GM21360 (cell line): ENCODE measurements around the gene GNRH2.
"Not testable (repeated sequence)": the region's sequence is repeated elsewhere in the genome, so short reads cannot be mapped to it uniquely, and the experiment has no call there.

Experiments used
- ATAC-seq: cut with Tn5 transposase; IDR thresholded peaks from one replicate; pipeline ENCODE4 v1.9.1; 2021; ENCODE audit warnings: mild to moderate bottlenecking, moderate library complexity; ENCODE audit not compliant: unreplicated experiment

Gene GNRH2

DNA sequence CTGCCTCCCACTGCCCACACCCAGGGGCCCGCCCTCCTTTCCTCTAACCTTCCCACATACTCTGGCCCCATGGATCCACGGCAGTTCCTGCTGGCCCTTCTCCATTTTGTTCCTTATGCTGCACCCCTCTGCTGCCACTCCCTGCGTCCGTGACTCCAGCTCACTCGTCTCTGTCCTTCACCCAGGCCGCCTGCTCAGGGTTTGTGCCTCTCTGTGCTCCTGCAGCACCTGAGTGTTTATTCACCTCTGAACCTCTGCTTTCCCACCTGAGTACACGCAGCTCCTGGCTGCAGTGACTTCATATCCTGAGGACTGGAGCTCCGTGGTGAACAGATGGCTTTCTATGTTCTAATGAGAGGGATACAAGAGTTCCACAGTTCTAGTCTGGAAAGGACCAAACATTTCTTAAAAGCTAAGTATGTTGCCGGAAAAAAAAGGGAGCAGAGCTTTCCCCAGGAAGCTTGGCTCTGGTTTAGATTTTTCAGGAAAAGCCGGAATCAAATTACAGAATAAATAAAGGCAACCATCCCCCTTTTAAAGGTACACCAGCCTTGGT, 1.5 kb upstream of the GNRH2 start:
- ATAC-seq, result no peak

DNA sequence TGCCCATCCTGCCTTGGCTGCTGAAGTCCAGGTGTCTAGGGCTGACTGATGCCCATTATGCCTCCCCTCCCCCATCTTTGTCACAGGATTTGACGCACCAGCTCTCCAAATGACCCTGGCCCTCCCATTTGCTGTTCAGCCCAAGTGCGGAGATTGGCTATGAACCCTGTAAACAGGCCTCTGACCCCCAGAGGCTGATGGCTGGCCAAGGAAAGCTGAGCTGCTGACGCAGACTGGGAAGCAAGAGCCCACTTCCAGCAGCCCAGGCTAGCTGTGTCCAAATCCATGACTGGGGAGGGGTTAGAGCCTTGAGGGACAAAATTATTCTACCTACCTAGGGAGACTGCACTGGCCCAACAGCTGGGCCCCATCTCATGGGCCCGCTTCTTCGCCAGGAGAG, 797 bp upstream of the GNRH2 start:
- no peak for ATAC-seq

DNA sequence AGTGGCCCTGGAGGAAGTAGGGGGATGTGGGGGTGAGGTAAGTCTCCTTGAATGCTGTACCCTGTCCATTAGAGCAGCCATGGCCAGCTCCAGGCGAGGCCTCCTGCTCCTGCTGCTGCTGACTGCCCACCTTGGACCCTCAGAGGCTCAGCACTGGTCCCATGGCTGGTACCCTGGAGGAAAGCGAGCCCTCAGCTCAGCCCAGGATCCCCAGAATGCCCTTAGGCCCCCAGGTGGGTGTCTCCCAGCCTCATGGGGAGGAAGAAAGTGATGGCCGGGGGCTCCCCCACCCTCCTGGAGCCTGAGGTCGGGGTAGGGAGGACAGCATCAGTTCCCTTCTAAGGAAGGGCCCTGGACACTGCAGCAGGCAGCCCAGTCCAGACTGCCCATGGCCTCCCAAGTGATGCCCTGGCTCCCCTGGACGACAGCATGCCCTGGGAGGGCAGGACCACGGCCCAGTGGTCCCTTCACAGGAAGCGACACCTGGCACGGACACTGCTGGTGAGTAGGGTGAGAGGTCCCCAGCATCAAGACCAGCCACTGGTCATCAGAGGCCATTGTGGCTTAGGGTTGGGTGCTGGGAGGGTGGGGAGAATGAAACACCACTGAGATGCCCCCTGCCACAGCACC, 1.0 kb downstream of the GNRH2 start:
- no peak for ATAC-seq

DNA sequence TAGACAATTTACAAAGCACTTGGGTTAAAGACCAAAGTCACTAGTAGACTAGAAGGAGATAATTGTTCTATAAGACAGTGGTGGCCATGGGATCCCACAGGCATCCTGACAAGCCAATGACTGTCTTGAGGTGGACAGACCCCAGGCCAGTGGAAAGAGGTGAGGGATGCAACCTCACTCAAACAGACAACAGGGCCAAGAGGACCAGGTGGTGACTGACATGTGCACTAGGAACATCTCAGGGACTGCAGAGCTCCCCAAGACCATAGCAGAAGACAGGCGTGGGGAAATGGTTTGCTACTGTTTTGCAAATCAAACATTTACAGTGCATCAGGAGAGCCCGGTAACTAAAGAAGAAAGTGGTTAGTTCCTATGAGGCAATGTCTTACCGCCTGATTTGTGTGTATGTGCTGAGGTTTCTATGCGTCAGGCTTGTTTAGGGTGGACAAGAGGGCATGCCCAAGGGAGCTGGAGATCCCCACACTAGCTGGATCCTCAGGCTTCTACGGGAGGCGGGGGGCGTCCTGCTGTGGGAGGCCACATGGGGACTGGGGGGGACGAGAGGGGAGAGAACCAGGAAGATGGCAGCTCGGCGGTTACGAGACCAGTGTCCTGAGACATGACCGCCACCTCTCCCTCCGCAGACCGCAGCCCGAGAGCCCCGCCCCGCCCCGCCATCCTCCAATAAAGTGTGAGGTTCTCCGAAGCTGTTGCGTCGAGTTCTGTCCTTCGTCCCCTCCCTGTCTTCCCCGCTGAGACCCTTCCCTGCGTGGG, 1.8 kb downstream of the GNRH2 start:
- peak; percentile 3 for ATAC-seq

DNA sequence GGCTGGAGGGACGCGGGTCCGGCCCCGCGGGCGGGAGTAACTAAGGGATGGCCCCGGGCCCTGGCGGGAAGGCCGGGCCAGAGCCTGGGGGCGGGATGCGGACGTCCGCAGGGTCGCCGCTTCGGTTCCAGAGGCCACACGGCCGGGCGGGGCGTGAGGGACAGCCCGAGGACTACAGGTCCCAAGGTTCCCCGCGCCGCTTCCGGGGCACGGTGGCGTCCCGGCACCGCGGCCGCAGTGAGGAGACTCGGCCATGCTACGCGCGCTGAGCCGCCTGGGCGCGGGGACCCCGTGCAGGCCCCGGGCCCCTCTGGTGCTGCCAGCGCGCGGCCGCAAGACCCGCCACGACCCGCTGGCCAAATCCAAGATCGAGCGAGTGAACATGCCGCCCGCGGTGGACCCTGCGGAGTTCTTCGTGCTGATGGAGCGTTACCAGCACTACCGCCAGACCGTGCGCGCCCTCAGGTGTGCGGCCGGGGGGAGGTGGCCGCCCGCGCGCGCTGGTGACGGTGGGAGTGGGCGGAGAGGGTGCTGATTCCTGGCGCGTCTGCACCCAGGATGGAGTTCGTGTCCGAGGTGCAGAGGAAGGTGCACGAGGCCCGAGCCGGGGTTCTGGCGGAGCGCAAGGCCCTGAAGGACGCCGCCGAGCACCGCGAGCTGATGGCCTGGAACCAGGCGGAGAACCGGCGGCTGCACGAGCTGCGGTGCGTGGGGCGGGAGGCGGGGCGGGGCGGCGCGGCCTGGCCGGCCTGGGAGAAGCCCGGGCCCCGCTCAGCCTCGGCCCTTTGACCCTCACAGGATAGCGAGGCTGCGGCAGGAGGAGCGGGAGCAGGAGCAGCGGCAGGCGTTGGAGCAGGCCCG, 2.6 kb downstream of the GNRH2 start, which contains the start of gene MRPS26:
Gene MRPS26, plus strand, starts transcription at position 237 of the 861 bp plus-strand sequence. Its CDS starts 17 bp downstream, at position 254.
- ATAC-seq, result peak; percentile 86

DNA sequence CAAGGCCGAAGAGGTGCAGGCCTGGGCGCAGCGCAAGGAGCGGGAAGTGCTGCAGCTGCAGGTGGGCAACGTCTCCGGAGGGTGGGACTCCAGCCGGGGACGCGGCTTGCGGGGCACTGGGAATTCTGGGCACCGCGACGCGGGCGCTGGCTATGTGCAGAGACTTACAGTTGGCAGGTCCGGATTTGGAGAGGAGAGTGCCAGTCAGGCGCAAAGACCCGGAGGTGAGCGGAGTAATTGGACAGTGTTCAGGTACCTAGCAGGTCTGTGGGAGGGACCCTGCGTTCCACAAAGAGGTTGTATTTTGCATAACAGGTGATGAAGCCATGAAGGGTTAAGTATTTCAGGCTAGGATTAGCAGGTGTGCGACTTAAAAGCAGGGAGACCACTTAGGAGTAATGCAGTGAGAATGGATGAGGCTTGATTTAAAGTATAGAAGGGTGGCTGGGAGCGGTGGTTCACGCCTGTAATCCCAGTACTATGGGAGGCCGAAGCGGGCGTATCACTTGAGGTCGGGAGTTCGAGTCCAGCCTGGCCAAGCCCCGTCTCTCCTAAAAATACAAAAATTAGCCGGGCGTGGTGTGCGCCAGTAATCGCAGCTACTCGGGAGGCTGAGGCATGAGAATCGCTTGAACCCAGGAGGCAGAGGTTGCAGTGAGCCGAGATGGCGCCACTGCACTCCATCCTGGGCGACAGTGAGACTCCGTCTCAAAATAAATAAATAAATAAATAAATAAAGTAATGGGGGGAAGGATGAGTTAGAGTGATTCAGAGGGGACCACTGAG, 3.4 kb downstream of the GNRH2 start:
- no peak for ATAC-seq

DNA sequence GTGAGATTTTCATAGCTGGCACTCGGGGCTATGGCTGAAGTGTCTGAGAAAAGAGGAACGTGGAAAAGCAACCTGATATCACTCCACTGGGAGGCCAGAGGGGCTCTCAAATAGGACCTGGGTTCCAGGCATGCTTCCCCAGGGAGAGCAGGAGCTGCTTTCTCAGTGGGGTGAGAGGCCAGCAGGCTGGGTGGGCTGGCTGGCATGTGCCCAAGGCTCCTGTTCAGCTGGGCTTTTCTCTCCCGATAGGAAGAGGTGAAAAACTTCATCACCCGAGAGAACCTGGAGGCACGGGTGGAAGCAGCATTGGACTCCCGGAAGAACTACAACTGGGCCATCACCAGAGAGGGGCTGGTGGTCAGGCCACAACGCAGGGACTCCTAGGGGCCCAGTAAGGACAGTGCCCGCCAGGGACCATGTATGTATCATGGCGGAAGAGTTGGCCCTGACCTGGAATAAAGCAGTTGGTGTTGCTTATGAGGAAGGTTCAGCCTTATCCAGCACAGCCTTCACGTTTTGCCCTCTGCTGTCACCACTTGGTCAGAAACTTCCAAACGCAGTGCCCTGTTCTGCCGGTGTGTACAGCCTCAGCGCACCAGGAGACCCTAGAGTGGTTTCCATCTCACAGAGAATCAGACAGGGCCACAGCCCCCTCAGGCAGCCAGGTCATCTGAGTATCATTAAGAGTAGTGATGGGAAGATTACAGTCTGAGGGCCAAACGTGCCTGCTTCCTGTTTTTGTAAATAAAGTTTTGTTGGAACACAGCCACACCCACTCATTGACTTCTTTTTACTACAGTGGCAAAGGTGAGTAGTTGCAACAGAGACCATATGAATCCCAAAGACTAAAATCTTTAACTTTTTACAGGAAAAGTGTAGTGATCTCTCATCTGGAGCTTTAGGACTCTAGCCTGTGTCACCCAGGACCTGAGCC, 4.3 kb downstream of the GNRH2 start:
- ATAC-seq, result no peak

DNA sequence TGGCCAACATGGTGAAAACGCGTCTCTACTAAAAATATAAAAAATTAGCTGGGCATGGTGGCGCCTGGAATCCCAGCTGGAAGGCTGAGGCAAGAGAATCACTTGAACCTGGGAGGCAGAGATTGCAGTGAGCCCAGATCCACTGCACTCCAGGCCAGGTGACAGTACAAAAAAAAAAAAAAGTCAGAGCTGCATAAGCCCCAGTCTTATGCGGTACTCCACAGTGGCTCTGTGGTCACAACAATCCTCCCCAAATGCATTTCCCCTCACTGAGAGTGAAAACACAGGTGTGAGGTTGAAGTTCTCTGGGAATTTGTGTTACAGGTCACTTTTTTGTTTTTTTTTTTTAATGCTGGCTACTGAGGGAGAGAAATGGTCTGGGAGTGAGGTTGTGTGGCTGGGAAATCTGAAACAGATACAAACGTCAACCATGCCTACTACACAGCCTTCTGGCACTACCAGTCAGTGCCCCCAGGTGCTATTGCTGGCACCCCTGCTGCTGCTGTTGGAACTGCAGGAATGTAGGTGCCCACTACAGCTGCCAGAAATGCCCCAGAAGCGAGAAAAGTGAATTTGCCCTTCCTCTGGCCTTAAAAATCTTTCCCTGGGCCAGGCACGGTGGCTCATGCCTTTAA, 8.1 kb downstream of the GNRH2 start:
- ATAC-seq, result no peak

DNA sequence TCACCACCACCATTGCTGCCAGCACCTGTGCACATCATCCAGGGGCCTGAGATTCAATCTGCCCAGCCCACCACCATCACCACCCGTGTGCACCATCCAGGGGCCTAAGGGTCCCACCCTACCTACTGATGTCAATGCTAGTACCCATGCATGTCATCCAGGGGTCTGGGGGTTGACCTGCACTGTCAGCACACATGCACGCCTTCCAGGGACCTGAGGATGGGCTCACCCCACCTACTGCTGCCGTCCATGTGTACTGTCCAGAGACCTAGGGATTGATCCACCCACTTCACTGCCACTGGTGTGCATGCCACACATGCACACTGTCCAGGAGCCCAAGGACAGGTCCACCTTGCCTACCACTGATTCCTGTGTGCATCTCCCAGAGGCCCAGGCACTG, 16.1 kb downstream of the GNRH2 start:
- no peak for ATAC-seq

DNA sequence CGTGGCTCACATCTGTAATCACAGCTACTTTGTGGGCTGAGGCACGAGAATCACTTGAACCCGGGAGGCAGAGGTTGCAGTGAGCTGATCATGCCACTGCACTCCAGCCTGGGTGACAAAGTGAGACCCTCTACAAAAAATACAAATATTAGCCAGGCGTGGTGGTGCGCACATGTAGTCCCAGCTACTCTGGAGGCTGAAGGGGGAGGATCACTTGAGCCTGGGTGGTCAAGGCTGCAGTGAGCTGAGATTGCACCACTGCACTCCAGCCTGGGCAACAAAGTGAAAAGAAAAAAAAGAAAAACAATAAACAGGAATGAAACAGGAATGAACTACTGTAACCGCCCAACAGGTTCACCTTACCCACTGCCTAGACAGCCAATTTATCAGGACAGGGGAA, 20.7 kb downstream of the GNRH2 start:
- ATAC-seq, result not testable (repeated sequence)

DNA sequence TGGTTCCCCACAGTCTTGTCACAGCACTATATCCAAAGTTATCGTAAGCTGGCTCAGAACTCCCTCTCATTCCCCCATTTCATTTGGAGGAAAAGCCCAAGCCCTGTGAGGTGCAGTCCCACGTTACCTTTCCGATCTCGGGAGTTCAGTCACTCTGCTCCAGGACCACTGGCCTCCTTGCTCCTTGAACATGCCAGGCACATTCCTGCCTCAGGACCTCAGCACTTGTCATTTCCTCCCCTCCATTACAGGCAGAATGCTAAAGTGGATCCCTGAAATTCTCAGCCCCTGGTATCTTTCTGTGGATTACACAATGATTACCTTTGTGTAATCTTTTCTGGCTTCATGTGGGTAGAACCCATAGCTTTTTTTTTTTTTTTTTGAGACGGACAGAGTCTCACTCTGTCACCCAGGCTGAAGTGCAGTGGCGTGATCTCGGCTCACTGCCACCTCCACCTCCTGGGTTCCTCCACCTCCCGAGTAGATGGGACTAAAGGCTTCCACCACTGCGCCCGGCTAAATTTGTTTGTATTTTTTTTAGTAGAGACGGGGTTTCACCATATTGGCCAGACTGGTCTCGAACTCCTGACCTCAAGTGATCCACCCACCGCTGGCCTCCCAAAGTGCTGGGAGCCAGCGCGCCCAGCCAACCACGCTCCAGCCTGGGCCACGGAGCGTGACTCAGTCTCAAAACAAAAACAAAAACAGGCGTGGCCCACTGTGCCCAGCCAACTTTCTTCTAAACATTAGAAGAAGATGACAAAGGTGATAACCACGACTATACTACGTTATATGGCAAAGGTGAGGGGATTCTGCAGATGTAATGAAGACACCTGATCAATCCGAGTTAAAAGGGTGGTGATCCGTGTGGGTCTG, 24.0 kb downstream of the GNRH2 start:
- no peak for ATAC-seq

DNA sequence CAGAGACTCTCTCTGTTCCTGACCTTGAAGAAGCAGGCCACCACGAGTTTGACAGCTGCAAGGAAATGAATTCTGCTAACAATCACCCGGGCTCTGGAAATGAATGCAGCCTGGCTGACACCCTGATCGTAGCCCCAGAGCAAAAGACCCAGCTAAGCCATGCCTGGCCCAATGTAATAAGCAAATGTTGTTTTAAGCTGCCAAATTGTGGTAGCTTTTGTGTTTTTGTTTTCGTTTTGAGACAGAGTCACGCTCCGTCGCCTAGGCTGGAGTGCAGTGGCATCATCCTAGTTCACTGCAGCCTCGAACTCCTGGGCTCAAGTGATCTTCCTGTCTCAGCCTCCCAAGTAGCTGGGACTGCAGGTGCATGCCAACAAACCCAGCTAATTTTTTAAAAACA, 24.7 kb downstream of the GNRH2 start:
- no peak for ATAC-seq

DNA sequence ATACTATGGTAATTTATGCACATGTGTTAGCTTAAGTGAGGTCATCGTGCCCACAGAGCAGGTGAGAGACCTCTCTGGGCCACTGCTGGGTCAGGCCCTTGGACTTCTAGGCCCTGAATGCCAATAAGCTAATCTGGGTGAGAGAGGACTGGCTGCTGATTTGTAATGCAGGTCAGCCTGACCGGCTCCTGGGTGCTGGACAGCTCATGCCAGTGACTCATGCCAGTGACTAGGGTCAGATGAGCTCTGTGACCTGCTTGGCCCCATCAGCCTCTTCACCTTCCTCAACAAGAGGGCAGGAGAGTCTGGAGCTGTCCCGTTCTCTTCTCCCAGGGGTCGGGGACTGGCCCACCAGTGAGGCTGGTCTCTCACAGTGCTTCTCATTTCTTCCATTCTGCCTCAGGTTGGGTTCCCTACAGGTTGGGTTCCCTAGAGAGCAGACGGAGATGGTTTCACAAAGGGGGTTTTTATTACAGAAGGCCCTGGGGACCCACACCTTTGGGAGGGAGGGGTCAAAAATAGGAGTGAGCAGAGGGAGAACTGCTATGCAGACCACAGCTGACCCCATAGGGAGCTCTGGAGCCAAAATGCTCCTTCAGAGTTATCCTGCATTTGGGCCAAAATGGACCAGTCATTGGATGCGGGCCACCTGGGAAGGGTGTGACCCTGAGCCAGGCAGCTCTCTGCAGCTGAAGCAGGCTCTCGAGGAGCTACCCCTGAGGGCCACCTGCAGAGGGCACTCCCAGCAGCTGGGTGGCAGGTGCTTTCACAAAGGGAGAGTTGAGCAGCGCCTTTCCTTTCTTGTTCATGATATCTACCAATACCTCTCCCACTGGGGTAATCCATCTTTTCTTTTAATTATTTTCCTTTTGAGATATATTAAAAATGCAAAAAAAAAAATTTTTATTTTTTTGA, 25.8 kb downstream of the GNRH2 start:
- ATAC-seq, result no peak

DNA sequence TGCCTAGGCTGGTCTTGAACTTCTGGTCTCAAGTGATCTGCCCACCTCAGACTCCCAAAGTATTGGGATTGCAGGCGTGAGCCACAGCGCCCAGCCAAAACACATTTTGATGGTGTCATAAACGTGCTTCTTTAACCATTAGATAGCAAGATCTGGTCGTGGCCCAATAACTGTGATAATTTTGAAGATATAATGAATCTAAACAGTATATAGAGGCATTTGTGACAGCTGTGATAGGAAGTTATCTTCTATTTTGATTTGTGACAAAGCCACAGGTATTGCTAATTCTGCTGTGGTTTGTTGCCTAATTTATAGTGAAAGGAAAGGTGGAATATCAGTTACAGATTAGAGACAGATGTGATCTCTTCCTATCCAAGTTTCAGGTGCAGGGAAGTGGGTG, 27.3 kb downstream of the GNRH2 start:
- no peak for ATAC-seq

DNA sequence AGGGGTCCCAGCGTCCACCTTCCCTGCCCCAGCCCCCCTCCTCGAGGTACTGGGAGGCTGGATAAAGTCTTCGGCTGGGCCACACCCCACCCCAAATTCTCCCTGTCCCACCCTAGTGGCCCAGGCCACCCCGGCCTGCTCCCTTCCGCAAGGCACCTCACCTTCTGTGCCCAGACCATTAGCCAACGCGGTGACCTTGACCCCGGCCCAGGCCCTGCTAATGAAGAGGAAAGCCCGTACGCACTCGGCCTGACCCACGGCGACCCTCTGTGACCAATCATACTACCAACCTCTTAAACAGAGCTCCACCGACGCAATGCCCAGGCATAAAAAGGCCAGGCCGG, 27.8 kb downstream of the GNRH2 start:
- no peak for ATAC-seq

DNA sequence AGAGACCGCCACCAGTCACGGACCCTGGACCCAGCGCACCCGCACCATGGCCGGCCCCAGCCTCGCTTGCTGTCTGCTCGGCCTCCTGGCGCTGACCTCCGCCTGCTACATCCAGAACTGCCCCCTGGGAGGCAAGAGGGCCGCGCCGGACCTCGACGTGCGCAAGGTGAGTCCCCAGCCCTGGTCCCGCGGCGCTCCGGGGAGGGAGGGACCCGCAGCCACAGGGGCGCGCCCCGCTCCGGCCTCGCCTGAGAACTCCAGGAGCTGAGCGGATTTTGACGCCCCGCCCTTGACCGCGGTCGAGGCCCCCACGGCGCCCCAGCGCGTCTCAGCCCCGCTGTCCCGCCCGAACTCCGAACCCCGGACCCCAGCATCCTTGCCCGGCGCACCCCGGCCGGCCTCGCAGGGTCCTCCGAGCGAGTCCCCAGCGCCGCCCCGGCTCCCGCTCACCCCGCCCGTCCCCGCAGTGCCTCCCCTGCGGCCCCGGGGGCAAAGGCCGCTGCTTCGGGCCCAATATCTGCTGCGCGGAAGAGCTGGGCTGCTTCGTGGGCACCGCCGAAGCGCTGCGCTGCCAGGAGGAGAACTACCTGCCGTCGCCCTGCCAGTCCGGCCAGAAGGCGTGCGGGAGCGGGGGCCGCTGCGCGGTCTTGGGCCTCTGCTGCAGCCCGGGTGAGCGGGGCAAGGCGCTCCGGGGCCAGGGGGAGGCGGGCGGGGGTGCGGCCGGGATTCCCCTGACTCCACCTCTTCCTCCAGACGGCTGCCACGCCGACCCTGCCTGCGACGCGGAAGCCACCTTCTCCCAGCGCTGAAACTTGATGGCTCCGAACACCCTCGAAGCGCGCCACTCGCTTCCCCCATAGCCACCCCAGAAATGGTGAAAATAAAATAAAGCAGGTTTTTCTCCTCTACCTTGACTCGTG, 28.4 kb downstream of the GNRH2 start, which contains the start of gene OXT:
Gene OXT, plus strand, starts transcription at position 11 of the 920 bp plus-strand sequence. Its CDS starts 36 bp downstream, at position 47.
- no peak for ATAC-seq
